T-helper 1 cell treated with Interleukin-12 subunit alpha and Interleukin-12 subunit beta and Interleukin-4 antibody, amounts not matched to agents 30 ng/mL and 1 ng/mL, for 36 hours (primary cell): ENCODE results near the gene GLIPR1L2. TPM values are rescaled to one million over a fixed set of nuclear protein-coding genes. Genes with fewer than 3 reads are reported as not detected.

Experiments used
- intact Hi-C: fragments of 100-400 bp; cut with micrococcal nuclease; formaldehyde crosslinking; loops from one replicate; pipeline ENCODE4 v1.15.1; 2024
- total RNA-seq: library from RNA; stranded (reverse); gene quantifications from 2 replicates; pipeline ENCODE4 v1.2.3, GENCODE V29; 2022

GLIPR1L2 gene
- total RNA-seq, 1 donor from 2014 or later, result not detected

GRCh38 chr12:75471902-75472890 lies 81.3 kb downstream of the GLIPR1L2 start:
- intact Hi-C loops, result no loop called here

GRCh38 chr12:75474116-75474515 lies 83.2 kb downstream of the GLIPR1L2 start:
- intact Hi-C loops, result no loop called here

- intact Hi-C loops, result no loop called here
Measured at GRCh38 chr12:75476071-75476470, 85.2 kb downstream of the GLIPR1L2 start.

GRCh38 chr12:75477137-75477536 lies 86.2 kb downstream of the GLIPR1L2 start:
- intact Hi-C loops, result no loop called here

GRCh38 chr12:75478116-75478794 lies 87.4 kb downstream of the GLIPR1L2 start:
- intact Hi-C loops, result loop anchor here (1.0 kb wide), 1 partner anchor 21 kb away; no protein-coding TSS in a partner anchor

GRCh38 chr12:75479963-75480461 lies 89.1 kb downstream of the GLIPR1L2 start:
- intact Hi-C loops, result loop anchor here (1.0 to 2.0 kb wide), 16 partner anchors 31 to 1079 kb away; partner anchors contain the start of genes ATXN7L3B, BBS10, CAPS2 and GLIPR1L1

GRCh38 chr12:75480469-75480949 lies 89.6 kb downstream of the GLIPR1L2 start, which contains the start of gene GLIPR1:
GLIPR1 (plus strand) TSS chr12:75480755; CDS start chr12:75480881, 126 bp downstream.
- intact Hi-C loops, result loop anchor here (1.0 to 2.0 kb wide), 16 partner anchors 31 to 1078 kb away; partner anchors contain the start of genes ATXN7L3B, BBS10, CAPS2 and GLIPR1L1

- intact Hi-C loops, result loop anchor here (2.0 kb wide), 3 partner anchors 678 to 1078 kb away; partner anchors contain the start of genes BBS10 and OSBPL8
Measured at GRCh38 chr12:75481013-75481705, 90.3 kb downstream of the GLIPR1L2 start.

GRCh38 chr12:75481774-75482173 lies 90.9 kb downstream of the GLIPR1L2 start:
- intact Hi-C loops, result loop anchor here (2.0 kb wide), 3 partner anchors 677 to 1077 kb away; partner anchors contain the start of genes BBS10 and OSBPL8

Other genes starting within 250 kb of the GLIPR1L2 start
- gene KCNC2, start 181.2 kb upstream of the GLIPR1L2 start, total RNA-seq, result not detected in 2 replicates
- gene CAPS2, start 60.8 kb upstream of the GLIPR1L2 start, total RNA-seq, result 2.1 and 2.8 TPM in 2 replicates
- not detected in 2 replicates for gene GLIPR1L1, start 56.4 kb upstream of the GLIPR1L2 start, total RNA-seq
- gene GLIPR1, start 89.7 kb downstream of the GLIPR1L2 start, total RNA-seq, result 37.2 and 37.5 TPM in 2 replicates
- gene KRR1, start 120.5 kb downstream of the GLIPR1L2 start, total RNA-seq, result 79.4 and 83.2 TPM in 2 replicates